Stimulated activated naive B cell treated with anti-CD40 and anti-IgM and Interleukin-4, amounts not matched to agents 10 μg/mL and 1 μg/mL and 100 μg/mL, for 72 hours (primary cell): ENCODE measurements around the gene CABP5.

Experiments
- ATAC-seq, 2 donors: fragments of 150-1000 bp; cut with Tn5 transposase; replicated peaks; 2 replicates each; pipeline ENCODE4 v1.10.0; 2021; ENCODE audit warnings: moderate library complexity in 1 of 2
- DNase-seq: peaks from one replicate; pipeline ENCODE4 v3.0.0; 2021
- H3K27ac Mint-ChIP-seq: one replicate; pipeline ENCODE4 v1.8.0; 2022; ENCODE audit warnings: mild to moderate bottlenecking, mixed read lengths
- H3K27me3 Mint-ChIP-seq, 2 donors: one replicate each; pipeline ENCODE4 v1.8.0; 2022; ENCODE audit warnings: mixed read lengths in 2 of 2
- H3K36me3 Mint-ChIP-seq, 2 donors: one replicate each; pipeline ENCODE4 v1.8.0; 2022; ENCODE audit warnings: mixed read lengths in 2 of 2, mild to moderate bottlenecking in 1 of 2
- H3K4me1 Mint-ChIP-seq, 2 donors: one replicate each; pipeline ENCODE4 v1.8.0; 2022; ENCODE audit warnings: mixed read lengths in 2 of 2, mild to moderate bottlenecking in 1 of 2
- H3K4me3 Mint-ChIP-seq, 2 donors: one replicate each; pipeline ENCODE4 v1.8.0; 2022; ENCODE audit warnings: mild to moderate bottlenecking in 2 of 2, mixed read lengths in 2 of 2, moderate library complexity in 1 of 2
- H3K9me3 Mint-ChIP-seq, 2 donors: one replicate each; pipeline ENCODE4 v1.8.0; 2022; ENCODE audit warnings: mixed read lengths in 2 of 2, mild to moderate bottlenecking in 1 of 2

CABP5 gene

DNA sequence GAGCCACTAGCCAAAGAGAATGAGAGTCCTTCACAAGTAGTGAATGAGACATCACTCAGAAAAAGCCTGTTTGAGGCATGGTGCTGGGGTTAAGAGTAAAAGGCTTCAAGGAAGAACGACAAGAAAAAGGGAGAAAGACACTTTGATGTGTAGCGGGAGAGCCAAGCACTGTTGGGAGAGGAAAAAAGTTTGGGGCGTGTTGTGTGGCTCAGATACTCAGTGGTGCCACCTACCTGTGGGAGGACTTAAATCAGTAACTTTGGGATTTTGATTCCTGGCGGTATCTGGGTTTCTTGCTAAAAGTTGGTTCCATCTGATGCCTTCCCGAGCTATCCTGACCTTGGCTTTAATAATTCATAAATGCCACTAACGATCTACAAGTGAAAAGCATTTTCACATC lies 37.1 kb downstream of the CABP5 start:
- H3K27me3 Mint-ChIP-seq, result peaks cover 14 to 28% of the 10 kb centered on the region in 2 donors
- no peaks in the 10 kb centered on the region for H3K36me3 Mint-ChIP-seq
- H3K9me3 Mint-ChIP-seq, result peaks cover 4 to 5% of the 10 kb centered on the region in 2 donors
- ATAC-seq, result no peak
- no peak overlapping the region for H3K27ac Mint-ChIP-seq
- H3K4me1 Mint-ChIP-seq, result peaks cover 0 to 1% of the 10 kb centered on the region in 2 donors
- DNase-seq, result no peak
- H3K4me3 Mint-ChIP-seq, result no peak overlapping the region

DNA sequence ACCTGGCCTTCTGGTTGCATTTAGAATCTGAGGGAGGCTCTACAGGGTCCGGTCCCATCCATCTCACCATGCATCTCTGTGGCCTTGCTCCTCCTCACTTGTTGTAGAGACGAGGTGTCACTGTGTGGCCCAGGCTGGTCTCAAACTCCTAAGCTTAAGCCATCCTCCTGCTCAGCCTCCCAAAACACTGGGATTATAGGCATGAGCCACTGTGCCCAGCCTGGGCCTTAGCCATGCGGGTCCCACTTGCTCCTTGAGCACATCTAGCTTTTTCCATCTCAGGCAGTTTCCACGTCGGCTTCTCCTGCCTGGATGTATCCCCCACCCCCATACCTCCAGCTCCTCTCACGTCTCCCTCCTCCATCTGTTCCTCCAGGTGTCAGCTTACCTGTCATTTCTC lies 39.6 kb downstream of the CABP5 start:
- H3K4me1 Mint-ChIP-seq, result peaks cover 0 to 1% of the 10 kb centered on the region in 2 donors

DNA sequence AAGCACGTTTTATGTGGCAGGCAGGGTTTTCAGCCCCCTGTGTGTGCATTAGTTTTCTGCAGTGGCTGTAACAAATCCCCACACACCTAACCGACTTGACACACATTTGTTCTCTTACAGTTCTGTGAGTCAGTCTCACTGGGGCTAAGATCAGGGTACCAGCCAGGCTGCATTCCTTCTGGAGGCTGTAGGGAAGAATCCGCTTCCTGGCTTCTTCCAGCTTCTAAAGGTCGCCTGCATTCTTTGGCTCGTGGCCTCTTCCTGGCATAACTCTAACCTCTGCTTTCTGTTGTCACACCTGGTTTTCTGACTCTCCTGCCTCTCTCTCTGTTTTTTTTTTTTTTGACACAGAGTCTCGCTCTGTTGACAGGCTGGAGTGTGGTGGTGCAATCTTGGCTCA lies 43.0 kb downstream of the CABP5 start:
- ATAC-seq, result no peak

More for the DNA sequence above, 39.6 kb downstream of the CABP5 start:
- Mint-ChIP-seq H3K36me3 (no peaks in the 10 kb centered on the region), H3K9me3 (peaks cover 4 to 5% of the 10 kb centered on the region in 2 donors), H3K27me3 (peaks cover 14 to 28% of the 10 kb centered on the region in 2 donors), H3K4me3 (no peak overlapping the region), H3K27ac (no peak overlapping the region)
- DNase-seq (no peak), ATAC-seq (no peak)

GRCh38 chr19:47998800-47999199 lies 45.1 kb downstream of the CABP5 start:
- Mint-ChIP-seq H3K27ac (no peak overlapping the region), H3K36me3 (no peaks in the 10 kb centered on the region), H3K9me3 (peaks cover 0 to 3% of the 10 kb centered on the region in 2 donors), H3K4me3 (no peak overlapping the region), H3K4me1 (no peaks in the 10 kb centered on the region), H3K27me3 (peaks cover 23 to 27% of the 10 kb centered on the region in 2 donors)
- ATAC-seq, result no peak
- DNase-seq, result no peak

More for the DNA sequence above, 43.0 kb downstream of the CABP5 start:
- no peak for DNase-seq
- H3K4me3 Mint-ChIP-seq, result no peak overlapping the region
- no peak overlapping the region for H3K27ac Mint-ChIP-seq
- no peaks in the 10 kb centered on the region for H3K36me3 Mint-ChIP-seq
- no peaks in the 10 kb centered on the region for H3K4me1 Mint-ChIP-seq
- H3K9me3 Mint-ChIP-seq, result peaks cover 0 to 3% of the 10 kb centered on the region in 2 donors
- peaks cover 22 to 27% of the 10 kb centered on the region in 2 donors for H3K27me3 Mint-ChIP-seq

GRCh38 chr19:47996230-47996727 lies 47.6 kb downstream of the CABP5 start:
- ATAC-seq (no peak), DNase-seq (no peak)
- H3K27me3 Mint-ChIP-seq, result peaks cover 26 to 27% of the 10 kb centered on the region in 2 donors
- H3K27ac Mint-ChIP-seq, result no peak overlapping the region
- H3K4me1 Mint-ChIP-seq, result no peaks in the 10 kb centered on the region
- H3K36me3 Mint-ChIP-seq, result no peaks in the 10 kb centered on the region
- no peak overlapping the region for H3K4me3 Mint-ChIP-seq
- H3K9me3 Mint-ChIP-seq, result peaks cover 0 to 3% of the 10 kb centered on the region in 2 donors

- Mint-ChIP-seq H3K36me3 (no peaks in the 10 kb centered on the region), H3K27ac (no peak within 1 kb of the TSS), H3K9me3 (peaks cover 0 to 3% of the 10 kb centered on the region in 2 donors), H3K27me3 (peaks cover 39 to 40% of the 10 kb centered on the region in 2 donors), H3K4me3 (no peak within 1 kb of the TSS), H3K4me1 (no peaks in the 10 kb centered on the region)
- ATAC-seq (no peak), DNase-seq (no peak)
Observed at GRCh38 chr19:47994209-47994802, 49.6 kb downstream of the CABP5 start, which contains the start of gene ELSPBP1. TSS of gene ELSPBP1 (plus strand) at chr19:47994632. CDS start at chr19:48008668, 14,036 bp downstream.

DNA sequence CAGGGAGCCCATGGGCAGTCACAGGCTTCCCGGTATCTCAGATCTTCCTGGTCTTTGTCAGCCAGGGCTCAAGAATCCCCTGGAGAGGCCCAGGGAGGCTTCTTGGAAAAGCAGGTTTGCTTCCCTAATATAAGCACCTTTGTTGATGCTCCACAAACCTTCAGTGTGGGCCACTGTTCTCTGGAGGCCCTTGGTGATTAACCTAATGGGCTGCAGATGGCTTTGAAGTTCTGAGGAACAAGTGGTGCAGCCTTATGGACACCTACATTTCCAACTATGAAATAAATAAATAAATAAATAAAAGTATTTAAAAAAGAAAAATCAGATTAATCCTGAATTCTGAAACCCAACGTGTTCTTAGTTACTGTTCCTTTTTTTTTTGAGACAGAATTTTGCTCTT lies 51.8 kb downstream of the CABP5 start, which contains the start of gene BSPH1:
TSS of gene BSPH1 (minus strand) at position 101 of the 400 bp plus-strand sequence. CDS start at position 12, 89 bp downstream.
- no peaks in the 10 kb centered on the region for H3K4me1 Mint-ChIP-seq
- peaks cover 41% of the 10 kb centered on the region in 2 donors for H3K27me3 Mint-ChIP-seq
- no peak for DNase-seq
- no peak within 1 kb of the TSS for H3K4me3 Mint-ChIP-seq
- H3K27ac Mint-ChIP-seq, result no peak within 1 kb of the TSS
- no peaks in the 10 kb centered on the region for H3K36me3 Mint-ChIP-seq
- ATAC-seq, result no peak
- peaks cover 0 to 3% of the 10 kb centered on the region in 2 donors for H3K9me3 Mint-ChIP-seq

GRCh38 chr19:47991191-47991808 lies 52.6 kb downstream of the CABP5 start:
- Mint-ChIP-seq H3K27me3 (peaks cover 39 to 40% of the 10 kb centered on the region in 2 donors), H3K4me3 (no peak overlapping the region), H3K9me3 (peaks cover 0 to 1% of the 10 kb centered on the region in 2 donors), H3K27ac (no peak overlapping the region), H3K36me3 (no peaks in the 10 kb centered on the region), H3K4me1 (no peaks in the 10 kb centered on the region)
- ATAC-seq (no peak), DNase-seq (no peak)
